ENCODE measurements around the gene APOF.
A peak's percentile ranks its signal among the peaks of the same experiment; 100 is the strongest.
"Not testable (repeated sequence)": the region's sequence is repeated elsewhere in the genome, so short reads cannot be mapped to it uniquely, and the experiment has no call there.

APOF gene

DNA sequence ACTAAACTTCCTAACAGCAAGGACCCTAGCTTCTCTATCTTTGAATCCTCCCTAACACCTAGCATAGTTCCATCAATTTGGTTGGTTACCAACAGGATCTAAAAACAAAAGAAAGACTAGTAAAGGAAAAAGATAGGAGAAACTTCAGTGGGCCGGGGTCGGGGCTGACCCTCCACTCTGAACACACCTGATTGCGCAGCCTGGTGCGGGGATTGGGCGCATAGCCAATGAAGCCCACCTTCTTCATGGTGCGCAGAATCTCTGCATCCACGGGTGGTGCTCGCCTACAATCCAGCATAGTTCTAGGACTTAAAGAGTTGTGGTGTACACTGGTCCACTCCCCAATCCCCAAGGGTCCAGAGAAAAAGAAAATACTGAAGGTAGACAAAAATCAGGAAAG, 36.5 kb downstream of the APOF start:
- Histone ChIP-seq H3K36me3 (peaks cover 48% of the 10 kb centered on the region), H3K4me3 (ENCODE audit: low read depth, low read length) (no peak overlapping the region), H3K4me1 (peaks cover 8% of the 10 kb centered on the region; the same call in 1 of the 2 replicates), H3K9me3 (no peaks in the 10 kb centered on the region), H3K27me3 (no peaks in the 10 kb centered on the region)
- DNase-seq, result no peak
- TF ChIP-seq, protein P1, sequence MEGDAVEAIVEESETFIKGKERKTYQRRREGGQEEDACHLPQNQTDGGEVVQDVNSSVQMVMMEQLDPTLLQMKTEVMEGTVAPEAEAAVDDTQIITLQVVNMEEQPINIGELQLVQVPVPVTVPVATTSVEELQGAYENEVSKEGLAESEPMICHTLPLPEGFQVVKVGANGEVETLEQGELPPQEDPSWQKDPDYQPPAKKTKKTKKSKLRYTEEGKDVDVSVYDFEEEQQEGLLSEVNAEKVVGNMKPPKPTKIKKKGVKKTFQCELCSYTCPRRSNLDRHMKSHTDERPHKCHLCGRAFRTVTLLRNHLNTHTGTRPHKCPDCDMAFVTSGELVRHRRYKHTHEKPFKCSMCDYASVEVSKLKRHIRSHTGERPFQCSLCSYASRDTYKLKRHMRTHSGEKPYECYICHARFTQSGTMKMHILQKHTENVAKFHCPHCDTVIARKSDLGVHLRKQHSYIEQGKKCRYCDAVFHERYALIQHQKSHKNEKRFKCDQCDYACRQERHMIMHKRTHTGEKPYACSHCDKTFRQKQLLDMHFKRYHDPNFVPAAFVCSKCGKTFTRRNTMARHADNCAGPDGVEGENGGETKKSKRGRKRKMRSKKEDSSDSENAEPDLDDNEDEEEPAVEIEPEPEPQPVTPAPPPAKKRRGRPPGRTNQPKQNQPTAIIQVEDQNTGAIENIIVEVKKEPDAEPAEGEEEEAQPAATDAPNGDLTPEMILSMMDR (IDR thresholded peaks at IDR 0.05; ENCODE audit: low read depth, low read length), result no peak

DNA sequence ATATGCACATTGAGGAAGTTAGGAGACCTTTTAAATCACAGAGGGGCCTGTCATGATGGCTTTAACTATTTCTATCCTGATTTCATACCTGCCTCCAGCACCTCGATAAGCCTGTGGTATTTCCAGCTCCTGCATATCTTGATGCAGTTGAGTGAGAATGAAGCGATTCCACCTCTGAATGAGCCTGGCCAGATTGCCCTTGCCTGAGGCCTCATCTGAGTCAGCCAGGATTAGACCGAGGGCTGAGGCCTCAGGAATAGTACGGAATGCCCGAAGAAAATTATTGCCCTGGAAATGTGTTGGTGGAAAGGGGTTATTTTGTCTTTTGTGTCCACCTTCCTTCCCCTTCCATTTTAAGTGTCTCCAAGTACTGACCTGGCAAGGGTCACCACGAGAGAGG, 38.5 kb downstream of the APOF start:
- H3K4me3 ChIP-seq (ENCODE audit: low read depth, low read length), result no peak overlapping the region
- peaks cover 50% of the 10 kb centered on the region for H3K36me3 ChIP-seq
- no peaks in the 10 kb centered on the region for H3K9me3 ChIP-seq
- peaks cover 8% of the 10 kb centered on the region; the same call in 1 of the 2 replicates for H3K4me1 ChIP-seq
- DNase-seq, result no peak
- TF ChIP-seq, protein P1 (IDR thresholded peaks at IDR 0.05; ENCODE audit: low read depth, low read length), result no peak
- no peaks in the 10 kb centered on the region for H3K27me3 ChIP-seq

DNA sequence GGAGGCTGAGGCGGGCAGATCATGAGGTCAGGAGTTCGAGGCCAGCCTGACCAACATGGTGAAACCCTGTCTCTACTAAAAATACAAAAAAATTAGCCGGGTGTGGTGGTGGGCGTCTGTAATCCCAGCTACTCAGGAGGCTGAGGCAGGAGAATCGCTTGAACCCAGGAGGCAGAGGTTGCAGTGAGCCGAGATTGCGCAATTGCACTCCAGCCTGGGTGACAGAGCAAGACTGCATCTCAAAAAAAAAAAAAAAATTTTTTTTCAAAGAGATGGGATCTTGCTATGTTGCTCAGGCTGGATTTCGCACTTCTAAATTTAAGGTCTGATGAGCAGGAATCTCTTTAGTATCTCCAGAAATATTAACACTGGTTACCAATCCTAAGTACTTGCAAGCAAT, 41.0 kb downstream of the APOF start:
- H3K36me3 ChIP-seq, result peaks cover 41% of the 10 kb centered on the region

DNA sequence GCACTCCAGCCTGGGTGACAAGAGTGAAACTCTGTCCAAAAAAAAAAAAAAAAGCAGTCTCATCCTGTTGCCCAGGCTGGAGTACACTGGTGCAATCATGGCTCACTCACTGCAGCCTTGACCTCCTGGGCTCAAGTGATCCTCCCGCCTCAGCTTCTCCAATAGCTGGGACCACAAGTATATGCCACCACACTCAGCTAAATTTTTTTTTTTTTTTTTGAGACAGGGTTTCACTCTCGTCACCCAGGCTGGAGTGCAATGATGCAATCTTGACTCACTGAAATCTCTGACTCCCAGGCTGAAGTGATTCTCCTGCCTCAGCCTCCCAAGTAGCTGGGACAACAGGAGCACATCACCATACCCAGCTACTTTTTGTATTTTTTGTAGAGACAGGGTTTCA, 41.6 kb downstream of the APOF start:
- Histone ChIP-seq H3K36me3 (peaks cover 37% of the 10 kb centered on the region), H3K9me3 (no peaks in the 10 kb centered on the region), H3K4me1 (no peaks in the 10 kb centered on the region), H3K4me3 (ENCODE audit: low read depth, low read length) (no peak overlapping the region), H3K27me3 (no peaks in the 10 kb centered on the region)
- DNase-seq, result no peak
- TF ChIP-seq, protein P1 (IDR thresholded peaks at IDR 0.05; ENCODE audit: low read depth, low read length), result no peak

More for the DNA sequence above, 41.0 kb downstream of the APOF start:
- H3K9me3 ChIP-seq; DNase-seq; H3K4me3 ChIP-seq (ENCODE audit: low read depth, low read length); H3K27me3 ChIP-seq; H3K4me1 ChIP-seq: not testable (repeated sequence)

DNA sequence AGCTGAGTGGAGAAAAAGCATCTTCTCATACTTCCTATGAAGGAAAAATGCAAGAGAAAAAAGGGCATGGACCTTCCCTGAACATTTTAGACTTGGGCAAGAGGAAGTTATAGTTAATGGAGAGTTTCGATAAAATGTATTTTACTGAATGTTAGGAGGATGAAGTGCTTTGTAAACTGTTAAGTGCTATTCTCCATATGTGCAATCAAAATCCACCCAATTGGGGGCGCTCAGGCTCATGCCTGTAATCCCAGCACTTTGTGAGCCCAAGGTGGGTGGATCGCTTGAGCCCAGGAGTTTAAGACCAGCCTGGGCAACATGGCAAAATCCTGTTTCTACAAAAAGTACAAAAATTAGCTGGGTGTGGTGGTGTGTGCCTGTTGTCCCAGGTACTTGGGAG, 45.0 kb downstream of the APOF start:
- TF ChIP-seq, protein P1 (IDR thresholded peaks at IDR 0.05; ENCODE audit: low read depth, low read length), result peak; percentile 16; the same call in 1 of the 2 replicates
- no peaks in the 10 kb centered on the region for H3K27me3 ChIP-seq
- H3K9me3 ChIP-seq, result no peaks in the 10 kb centered on the region
- no peak for DNase-seq
- peaks cover 21% of the 10 kb centered on the region for H3K36me3 ChIP-seq
- H3K4me3 ChIP-seq (ENCODE audit: low read depth, low read length), result no peak overlapping the region
- H3K4me1 ChIP-seq, result no peaks in the 10 kb centered on the region

DNA sequence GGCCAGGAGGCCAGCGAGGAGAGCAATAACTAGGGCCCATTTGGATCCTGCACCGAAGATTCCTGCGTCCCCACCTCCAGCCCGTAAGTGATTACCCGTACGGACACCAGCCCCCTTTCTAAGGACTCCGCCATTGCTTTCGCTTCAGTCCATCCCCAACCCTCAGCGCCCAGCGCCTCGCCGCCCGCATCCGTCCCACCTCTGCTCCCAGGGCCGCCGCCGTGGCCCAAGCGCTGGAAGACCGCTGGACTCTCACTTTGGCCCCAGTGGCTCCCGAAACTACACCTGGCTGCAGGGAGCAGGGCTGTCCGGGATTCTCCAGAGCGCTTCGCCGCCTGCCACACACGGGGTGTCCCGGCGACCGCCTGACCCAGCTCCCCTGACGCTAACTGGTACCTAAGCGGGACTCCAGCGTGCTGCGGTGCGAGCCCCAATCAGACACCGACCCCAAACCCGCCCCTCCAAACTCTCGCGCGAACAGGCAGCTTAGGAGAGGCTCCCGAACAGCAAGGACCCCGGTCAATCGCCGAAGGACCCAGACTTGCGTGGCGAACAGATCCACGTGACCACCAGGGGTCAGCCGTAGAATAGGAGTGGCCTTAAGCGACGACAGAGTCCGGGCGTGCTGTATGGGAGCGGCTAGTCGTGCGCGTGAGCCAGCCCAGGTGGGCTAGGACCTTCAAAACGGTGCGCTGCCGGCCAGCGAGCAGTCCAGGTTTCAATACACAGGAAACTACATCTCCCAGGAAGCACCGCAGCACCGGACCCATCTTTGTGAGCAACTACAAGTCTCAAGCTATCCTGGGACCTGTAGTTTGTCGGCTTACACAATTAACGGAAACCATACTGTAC, 46.8 kb downstream of the APOF start, which contains the start of gene CNPY2:
Gene CNPY2 (minus strand): TSS at position 367 of the 852 bp plus-strand sequence. CDS start 771 bp downstream, outside the sequence.
- H3K36me3 ChIP-seq, result peaks cover 30% of the 10 kb centered on the region
- H3K4me1 ChIP-seq, result no peaks in the 10 kb centered on the region
- peak within 1 kb of the TSS; percentile 80 for H3K4me3 ChIP-seq (ENCODE audit: low read depth, low read length)
- H3K9me3 ChIP-seq, result no peaks in the 10 kb centered on the region
- no peaks in the 10 kb centered on the region for H3K27me3 ChIP-seq
- peak; percentile 98 for DNase-seq
- TF ChIP-seq, protein P1 (IDR thresholded peaks at IDR 0.05; ENCODE audit: low read depth, low read length), result peak; percentile 40
